Esophagus mucosa (tissue), 1 donor: Measurements from ENCODE around the gene DKC1. TPM values are rescaled to one million over a fixed set of nuclear protein-coding genes. Genes with fewer than 3 reads are reported as not detected.

ENCODE experiments used
- ATAC-seq: fragments of 200-7000 bp; cut with Tn5 transposase; one replicate; pipeline ENCODE4 v1.9.1; 2020
- total RNA-seq: library from RNA; stranded (reverse); gene quantifications from one replicate; pipeline ENCODE4 v1.2.4, GENCODE V29; 2023
- donor health status: DM: yes; HTN: yes; CAD: no.

The DKC1 gene
- total RNA-seq, 1 donor from 2014 or later, result 44.8 TPM

- ATAC-seq, result peak; percentile 55
Measured at GRCh38 chrX:154738011-154738738, 24.5 kb upstream of the DKC1 start.

GRCh38 chrX:154739952-154740465 is 22.7 kb upstream of the DKC1 start:
- ATAC-seq, result no peak

DNA sequence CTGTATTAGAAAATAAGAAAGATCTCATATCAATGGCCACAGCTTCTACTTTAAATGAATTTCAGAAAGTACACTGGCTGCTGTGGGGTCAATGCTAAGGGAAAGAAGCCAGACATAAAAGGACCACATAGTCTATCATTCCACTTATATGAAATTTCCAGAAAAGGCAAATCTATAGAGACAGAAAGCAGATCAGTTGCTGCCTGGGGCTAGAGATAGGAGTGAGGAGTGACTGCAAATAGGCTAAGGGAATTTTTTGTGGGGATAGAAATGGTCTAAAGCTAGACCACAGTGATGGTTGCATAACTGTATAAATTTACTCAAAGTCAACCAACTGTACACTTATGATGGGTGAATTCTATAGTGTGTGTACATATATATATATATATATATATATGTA is 20.1 kb upstream of the DKC1 start:
- ATAC-seq, result no peak

DNA sequence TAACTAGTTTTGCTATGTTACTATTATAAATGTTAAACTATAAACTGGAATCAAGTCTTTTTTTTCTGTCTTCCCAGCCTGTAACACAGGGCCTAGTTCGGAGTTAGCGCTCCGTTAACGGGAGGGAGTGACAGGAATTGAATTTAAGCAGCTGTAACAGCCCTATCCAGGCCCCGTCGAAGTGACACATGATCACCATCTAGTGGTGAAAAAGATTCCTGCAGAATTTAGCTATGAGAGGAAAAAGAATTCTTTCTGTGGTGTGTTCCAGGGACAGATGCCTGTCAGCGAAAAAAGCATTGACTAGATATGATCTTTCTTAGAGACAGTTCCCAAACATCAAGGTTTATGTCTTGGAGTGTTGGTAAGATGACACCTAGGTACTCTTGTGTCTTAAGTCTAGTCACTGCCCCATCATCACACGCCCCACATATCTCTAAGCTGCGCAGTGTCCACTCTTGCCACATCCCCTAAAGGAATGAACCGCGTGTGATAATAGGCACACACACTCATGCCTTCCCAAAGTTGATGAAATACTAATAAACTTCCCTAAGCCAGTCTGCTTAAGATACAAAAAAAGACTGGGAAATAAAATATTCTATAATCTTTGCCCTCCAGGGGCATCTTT is 13.8 kb upstream of the DKC1 start:
- ATAC-seq, result peak; percentile 79

- no peak for ATAC-seq
Measured at GRCh38 chrX:154749856-154750255, 12.8 kb upstream of the DKC1 start.

DNA sequence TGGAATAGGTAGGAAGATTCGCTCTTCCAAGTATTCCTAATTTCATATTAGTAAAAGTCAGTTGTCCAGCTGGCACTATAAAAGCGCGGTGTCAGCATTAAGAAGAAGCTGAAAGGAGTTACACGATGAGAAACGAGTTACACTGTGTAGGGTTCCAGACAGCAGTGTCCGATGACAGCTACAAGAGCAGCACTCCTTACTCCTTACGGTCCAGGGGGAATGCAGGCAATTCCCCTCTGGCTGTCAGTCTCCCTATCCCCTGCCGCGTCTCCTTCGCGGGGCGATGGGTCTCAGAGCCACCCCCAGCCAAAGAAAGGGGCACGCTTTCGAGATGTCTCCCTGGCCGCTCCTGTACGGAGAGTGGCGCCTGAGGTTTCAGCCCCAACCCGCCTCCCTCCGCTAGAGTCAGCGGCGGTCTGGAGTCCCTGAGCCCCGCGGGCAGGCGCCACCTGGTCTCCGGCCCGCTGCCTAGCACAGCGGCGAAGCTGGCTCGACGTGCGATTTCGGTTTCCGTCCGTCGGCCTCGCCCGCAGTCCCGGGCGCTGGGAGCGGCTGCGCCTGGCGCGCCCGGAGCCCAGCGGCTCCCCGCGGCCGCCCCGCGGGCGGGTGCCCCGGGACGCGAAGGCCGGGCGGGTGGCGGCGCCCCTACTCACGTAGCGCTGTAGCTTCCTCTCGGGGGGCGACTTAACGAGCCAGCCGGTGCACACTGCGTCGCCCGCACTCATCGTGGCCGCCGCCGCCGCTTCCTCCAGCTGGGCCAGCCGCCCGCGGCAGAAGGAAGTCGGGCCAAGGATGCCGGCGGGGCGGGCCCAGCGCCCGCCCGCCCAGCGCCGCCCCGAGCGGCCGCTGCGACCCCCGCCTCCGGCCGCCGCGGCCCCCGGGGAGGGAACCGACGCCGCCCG is 12.1 kb upstream of the DKC1 start, which contains the start of gene GAB3:
TSS of gene GAB3 (minus strand) at position 777 of the 902 bp plus-strand sequence. CDS start at position 725, 52 bp downstream.
- ATAC-seq, result peak; percentile 54

GRCh38 chrX:154751203-154751668 is 11.4 kb upstream of the DKC1 start:
- ATAC-seq, result no peak

GRCh38 chrX:154751669-154752271 is 10.9 kb upstream of the DKC1 start:
- ATAC-seq, result no peak

DNA sequence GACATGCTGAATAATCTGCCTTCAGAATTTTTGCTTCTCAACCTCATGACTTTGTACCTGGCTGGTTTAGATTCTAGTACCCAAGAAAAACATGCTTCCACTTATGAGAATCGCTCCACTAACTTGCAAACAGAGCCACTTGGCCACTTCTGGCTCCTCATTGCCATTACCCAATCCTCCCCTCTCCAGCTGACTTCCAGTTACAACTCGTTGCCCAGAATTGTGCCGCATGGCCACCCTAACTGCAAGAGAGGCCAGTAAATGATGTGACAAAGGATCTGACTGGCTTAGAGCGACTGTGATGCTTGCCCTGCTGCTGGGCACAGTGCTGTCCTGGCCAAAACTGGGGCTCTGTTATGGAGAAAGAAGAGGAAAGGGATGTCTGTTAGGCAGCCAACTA is 4.0 kb upstream of the DKC1 start:
- no peak for ATAC-seq

DNA sequence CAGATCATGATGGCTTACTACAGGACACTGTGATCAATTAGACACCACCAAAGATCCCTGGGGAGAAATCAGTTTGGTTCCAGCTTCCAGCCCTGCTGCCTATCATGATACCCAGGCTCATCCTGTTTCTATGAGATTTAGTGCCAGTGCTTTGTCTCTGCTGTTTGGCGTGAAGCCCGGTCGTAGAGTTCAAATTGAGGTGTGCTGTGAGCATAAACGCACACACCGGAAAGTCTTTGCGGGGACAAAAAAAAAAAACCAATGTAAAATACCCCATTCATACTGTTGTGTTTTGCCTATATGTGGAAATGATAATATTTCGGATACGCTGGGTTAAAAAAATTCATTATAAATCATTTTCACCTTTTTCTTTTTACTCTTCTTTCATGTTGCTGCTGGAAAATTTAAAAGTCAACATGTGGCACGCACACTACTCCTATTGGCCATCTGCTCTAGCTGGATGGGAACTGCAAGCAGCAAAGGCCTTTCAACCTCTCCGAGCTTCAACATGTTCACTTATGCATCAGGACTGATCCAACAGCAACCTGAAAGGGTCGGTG is 607 bp upstream of the DKC1 start:
- no peak for ATAC-seq

DNA sequence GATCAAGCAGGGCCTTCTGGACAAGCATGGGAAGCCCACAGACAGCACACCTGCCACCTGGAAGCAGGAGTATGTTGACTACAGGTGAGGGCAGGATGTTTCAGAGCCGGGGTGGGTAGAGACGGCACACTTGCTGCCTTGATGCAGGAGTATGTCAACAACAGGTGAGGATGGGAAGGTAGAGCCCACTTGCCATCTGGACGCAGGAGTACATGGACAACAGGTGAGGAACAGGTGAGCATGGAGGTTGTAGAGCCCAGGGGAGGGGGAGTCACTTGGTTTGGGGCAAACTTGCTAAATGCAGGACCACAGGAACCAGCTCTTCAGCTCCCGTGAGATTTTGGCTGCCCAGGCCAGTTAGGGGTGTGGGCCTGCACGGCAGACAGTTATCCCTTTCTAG is 12.0 kb downstream of the DKC1 start:
- no peak for ATAC-seq

DNA sequence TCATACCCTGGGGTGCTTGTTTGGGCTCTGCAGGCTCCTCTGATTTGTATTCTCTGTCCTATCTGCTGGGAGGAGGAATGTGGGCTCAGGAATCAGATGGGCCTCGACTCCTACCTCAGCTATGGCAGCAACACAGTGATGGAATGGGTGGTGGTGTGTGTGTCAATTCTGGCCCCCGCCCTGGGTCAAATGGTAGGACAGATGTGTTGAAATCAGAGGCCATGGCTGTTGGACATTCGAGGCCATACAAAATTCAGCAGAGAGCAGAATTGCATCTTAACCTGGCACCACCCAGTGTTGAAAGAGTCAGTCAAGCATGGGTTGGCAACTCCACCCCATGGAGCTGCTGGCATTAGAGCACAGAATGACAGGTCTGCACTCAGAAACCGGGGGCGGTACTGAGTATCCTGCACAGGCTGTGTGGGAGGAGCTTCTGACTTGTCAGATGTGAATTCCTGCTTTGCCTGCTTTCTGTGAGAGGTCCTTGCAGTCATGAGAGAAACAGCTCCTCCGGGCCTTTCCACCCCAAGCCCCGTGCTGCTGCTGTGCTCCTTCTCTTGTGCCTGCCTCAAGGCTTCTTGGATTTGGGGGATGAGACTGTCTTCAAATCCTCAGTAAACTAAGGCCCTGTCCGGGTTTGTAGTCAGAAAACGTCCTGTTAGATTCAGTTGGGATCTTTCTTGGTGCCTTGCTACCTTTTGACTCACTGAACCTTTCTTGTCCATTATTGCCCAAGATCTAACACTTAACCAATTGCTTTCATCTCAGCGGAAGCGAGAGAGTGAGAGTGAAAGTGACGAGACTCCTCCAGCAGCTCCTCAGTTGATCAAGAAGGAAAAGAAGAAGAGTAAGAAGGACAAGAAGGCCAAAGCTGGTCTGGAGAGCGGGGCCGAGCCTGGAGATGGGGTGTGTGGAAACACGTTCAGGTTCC is 13.0 kb downstream of the DKC1 start:
- peak; percentile 97 for ATAC-seq

GRCh38 chrX:154776753-154777152 is 14.1 kb downstream of the DKC1 start:
- ATAC-seq, result no peak

DNA sequence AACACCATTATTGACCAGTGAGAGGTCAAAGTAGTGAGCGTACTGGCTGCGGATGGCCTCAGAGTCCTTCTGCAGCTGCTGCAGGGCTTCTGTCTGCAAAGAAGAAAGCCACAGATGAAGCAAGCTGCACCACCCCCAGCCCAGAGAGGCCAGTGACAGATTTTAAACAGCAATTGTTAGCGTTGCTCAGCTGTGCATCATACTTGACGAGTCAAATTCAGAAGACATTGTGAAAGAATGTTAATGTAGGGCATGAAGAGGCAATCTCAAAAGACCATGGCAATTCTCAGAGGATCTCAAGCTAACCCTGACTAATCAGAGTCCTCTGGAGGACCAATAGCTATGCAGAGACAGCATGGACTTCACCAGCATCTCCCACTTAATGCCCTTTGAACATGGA is 16.6 kb downstream of the DKC1 start:
- no peak for ATAC-seq

- no peak for ATAC-seq
Measured at GRCh38 chrX:154780968-154781367, 18.3 kb downstream of the DKC1 start.

DNA sequence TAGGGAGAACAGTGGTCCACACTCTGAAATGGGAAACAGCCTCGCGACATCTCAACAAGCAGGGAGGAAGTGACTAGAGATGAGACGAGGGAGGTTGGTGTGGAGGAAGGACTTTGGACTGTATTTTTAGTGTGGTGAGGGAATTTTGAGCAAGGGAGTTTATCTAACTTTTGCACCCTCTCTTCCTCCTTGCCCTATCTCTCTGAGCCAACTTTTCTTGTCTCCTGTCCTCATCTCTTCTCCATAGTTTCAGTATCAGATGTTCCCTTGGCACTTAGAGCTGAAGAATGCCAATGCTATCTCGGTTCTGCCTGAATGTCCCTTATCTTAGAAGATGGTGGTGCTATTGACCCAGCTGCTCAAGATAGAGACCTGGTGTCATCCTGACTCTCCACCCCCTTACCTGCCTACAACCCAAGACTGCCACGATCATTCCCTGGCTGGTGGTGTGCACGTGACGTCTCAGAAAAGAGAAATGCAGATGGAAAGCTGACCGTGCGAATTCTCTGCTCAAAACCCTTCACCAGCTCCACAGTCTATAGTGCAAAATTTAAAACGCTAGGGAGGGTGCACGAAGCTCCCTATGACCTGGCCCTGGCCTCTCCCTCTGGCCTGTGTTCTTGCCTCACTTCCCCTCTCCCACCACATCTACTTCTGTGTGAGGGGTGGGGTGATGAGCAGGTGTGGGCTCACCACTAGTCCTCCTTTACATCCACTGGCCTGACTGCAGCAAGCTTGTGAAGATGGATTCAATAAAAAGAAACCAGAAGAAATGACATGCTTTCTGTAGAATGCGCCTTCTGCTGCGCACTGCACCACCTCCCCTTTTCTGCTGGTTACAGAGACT is 21.7 kb downstream of the DKC1 start:
- no peak for ATAC-seq

DNA sequence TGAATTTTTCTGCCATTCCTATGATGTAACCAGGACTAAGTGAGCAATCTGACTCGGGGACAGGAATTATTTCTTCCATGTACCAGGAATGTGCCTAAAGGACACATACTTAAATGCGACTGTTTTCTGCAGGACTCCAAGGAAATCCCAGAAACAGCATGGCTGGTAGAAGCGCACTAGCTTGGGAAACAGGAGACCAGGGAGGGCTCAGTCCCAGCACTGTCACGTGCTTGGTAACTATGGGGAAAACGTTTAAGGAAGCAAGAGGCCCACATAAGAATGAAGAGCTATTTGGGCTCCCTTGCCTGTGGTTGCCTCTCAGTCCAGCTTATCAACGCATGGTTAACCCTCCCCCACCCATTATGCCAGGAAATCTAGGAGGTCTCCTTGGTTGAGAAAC is 23.1 kb downstream of the DKC1 start:
- no peak for ATAC-seq

GRCh38 chrX:154791467-154791866 is 28.8 kb downstream of the DKC1 start:
- no peak for ATAC-seq

DNA sequence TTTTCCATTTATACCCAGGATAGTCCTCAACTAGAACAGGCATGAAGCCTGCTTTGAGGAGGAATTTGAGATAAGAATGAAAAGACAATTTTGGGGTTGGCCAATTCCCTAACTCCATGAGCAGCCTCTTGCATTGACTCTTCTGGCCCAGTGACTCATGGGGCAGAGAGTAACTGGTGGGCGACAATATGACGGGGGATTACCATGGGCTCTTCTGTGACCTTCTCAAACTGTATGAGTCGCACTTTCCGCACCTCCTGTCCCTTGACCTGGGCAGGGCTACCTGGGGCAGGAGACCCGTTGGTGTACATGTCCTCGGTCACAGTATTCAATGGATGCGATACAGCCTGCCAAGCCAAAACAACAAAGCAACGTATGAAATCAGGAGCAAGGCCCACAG is 29.3 kb downstream of the DKC1 start:
- ATAC-seq, result no peak
